NCI-H2196 (cell line): ENCODE data around the gene RASL11B.
"Not testable (repeated sequence)": the region's sequence is repeated elsewhere in the genome, so short reads cannot be mapped to it uniquely, and the experiment has no call there.

Experiments used
- DNase-seq: peaks from one replicate; lab custom pipeline; 2025; ENCODE audit not compliant: unreplicated experiment; lab: John Stamatoyannopoulos, UW

RASL11B gene

GRCh38 chr4:52861879-52862616 lies at the start of gene RASL11B:
Gene RASL11B, plus strand, starts transcription at chr4:52862317. Its CDS starts 191 bp downstream, at chr4:52862508.
- peak; percentile 59 for DNase-seq

- no peak for DNase-seq
Observed at GRCh38 chr4:52813546-52813945, 48.6 kb upstream of the RASL11B start.

GRCh38 chr4:52822583-52822971 lies 39.5 kb upstream of the RASL11B start:
- no peak for DNase-seq

GRCh38 chr4:52822972-52823701 lies 39.0 kb upstream of the RASL11B start:
- DNase-seq, result no peak

- no peak for DNase-seq
Observed at GRCh38 chr4:52823702-52824092, 38.4 kb upstream of the RASL11B start.

GRCh38 chr4:52824270-52824602 lies 37.9 kb upstream of the RASL11B start:
- no peak for DNase-seq

GRCh38 chr4:52824603-52825459 lies 37.3 kb upstream of the RASL11B start:
- DNase-seq, result no peak

- no peak for DNase-seq
Observed at GRCh38 chr4:52825460-52826090, 36.5 kb upstream of the RASL11B start.

GRCh38 chr4:52833941-52834525 lies 28.1 kb upstream of the RASL11B start:
- no peak for DNase-seq

- DNase-seq, result not testable (repeated sequence)
Observed at GRCh38 chr4:52834641-52835456, 27.3 kb upstream of the RASL11B start.

- DNase-seq, result no peak
Observed at GRCh38 chr4:52836120-52836519, 26.0 kb upstream of the RASL11B start.

GRCh38 chr4:52836678-52837077 lies 25.4 kb upstream of the RASL11B start:
- DNase-seq, result no peak

- DNase-seq, result no peak
Observed at GRCh38 chr4:52837716-52838558, 24.2 kb upstream of the RASL11B start.

- no peak for DNase-seq
Observed at GRCh38 chr4:52838729-52839586, 23.2 kb upstream of the RASL11B start.

GRCh38 chr4:52840531-52841370 lies 21.4 kb upstream of the RASL11B start:
- no peak for DNase-seq

GRCh38 chr4:52841682-52842456 lies 20.2 kb upstream of the RASL11B start:
- no peak for DNase-seq
